GM18511 (cell line): ENCODE data around the gene USP32.

Source experiments
- ATAC-seq: cut with Tn5 transposase; IDR thresholded peaks from one replicate; pipeline ENCODE4 v1.9.1; 2021; ENCODE audit warnings: mild to moderate bottlenecking, moderate library complexity; ENCODE audit not compliant: unreplicated experiment

The USP32 gene

DNA sequence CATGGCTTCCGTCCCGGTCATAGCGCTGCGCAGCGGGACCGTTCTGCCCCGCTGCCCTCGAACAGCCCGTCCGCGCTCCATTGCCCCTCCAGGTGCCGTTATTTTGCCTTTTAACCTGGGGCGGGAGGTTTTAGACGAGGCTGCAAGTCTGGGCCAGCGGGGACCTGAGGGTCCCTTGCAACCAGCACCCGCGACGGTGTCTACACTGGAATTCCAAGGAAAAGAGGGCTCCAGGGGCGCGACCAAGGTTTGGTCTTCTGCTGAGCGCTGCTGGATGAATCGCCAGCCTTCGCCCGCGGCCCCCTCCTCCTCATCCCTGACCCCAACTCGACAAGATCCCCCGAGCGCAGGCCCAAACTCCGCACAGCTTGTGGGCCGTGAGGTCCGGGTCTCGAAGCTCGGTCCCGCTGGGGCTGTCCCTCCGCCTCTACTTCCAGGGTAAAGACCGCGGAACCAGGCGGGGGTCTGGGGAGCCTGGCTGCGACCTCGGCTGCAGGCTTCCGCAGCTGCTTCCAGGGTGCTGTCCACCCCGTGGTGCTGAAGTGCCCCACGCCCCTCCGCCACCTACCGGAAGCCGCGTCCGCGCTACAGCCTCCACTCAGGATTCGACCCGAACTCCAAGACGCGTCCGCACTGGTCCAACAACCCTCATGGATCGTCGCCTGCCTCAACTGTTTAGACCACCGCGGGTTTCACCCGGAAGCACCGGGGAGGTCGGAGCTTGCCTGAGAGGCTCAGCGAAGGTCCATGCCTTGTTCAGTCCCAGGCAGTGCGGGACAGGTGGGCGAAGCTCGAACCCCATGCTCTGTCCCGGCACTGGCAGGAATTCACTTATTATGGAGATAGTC lies 252.3 kb downstream of the USP32 start:
- no peak for ATAC-seq

- ATAC-seq: no peak
Measured at GRCh38 chr17:60138769-60139437, 253.0 kb downstream of the USP32 start.

GRCh38 chr17:60137731-60138130 lies 254.2 kb downstream of the USP32 start:
- ATAC-seq: no peak

- ATAC-seq: no peak
Measured at GRCh38 chr17:60135951-60136666, 255.8 kb downstream of the USP32 start.

DNA sequence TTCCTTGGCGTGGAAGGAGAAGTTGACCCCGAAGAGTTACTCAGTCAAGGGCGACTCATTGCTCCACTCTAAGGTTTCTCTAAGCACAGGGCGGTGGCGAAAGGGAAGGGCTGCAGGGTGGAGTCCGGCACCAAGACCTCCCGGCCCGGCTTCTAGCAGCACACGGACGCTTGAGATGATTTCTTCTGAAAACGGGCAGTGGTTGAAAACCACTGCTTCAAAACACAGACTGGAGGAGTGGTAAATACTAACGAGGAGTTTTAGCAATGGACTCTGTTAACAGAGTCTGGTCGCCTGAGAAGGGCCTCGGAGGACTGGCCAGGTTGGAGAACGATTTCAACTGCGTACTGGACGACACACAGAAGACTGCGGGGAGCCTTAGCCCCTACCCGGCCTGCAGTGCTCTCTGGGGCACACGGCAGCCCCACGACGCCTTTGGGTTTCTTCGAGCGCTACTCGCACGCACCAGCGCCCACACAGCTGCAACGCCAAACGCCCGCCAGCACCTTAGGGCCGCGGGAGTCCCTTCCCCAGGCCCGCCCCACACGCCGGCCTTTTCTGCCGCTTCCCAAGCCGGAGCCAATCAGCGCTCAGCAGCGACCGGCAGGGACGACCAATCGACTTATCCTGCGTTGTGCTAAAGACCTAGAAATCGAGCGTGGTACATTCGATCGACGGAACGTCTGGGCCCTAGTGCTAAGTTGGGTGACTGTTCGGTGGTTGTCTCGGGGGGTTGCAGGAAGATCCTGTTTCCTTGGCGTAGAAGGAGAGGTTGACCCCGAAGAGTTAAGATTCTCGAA lies 256.6 kb downstream of the USP32 start:
- ATAC-seq: peak; percentile 95

DNA sequence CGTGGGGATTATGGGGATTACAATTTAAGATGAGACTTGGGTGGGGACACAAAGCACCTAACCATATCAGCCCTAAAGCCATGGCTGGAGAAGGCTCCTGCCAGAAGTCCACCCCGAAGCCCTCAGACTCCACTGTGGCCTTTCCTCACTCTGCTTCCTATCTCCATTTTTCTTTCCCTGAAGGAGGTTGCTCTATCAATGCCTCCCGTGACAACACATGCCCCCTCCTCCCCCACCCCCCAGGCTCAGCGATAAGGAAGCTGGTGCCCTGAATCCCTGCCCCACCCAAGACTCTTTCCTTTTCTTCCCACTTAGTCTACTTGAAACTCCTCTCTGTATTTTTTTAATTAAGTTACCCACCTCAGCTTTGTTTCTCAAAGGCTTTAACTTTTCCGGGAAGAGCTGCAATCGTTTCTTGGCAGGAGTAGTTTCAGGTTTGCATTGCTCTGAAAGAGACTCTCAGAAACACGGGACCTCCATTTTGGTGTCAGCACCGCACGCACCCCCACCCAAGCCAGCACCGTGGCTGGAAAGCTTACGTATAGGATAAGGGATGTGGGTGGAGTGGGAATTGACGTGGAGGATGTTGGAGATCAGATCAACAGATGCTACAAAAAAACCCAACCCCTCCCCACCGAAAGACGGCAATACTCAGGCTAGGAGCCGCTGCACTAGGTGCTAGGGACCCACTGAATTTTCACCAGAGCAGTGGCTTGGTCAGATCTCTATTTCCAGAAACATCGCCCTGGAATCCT lies 257.4 kb downstream of the USP32 start:
- no peak for ATAC-seq

- no peak for ATAC-seq
Measured at GRCh38 chr17:60130466-60130865, 261.5 kb downstream of the USP32 start.

- no peak for ATAC-seq
Measured at GRCh38 chr17:60129164-60129563, 262.8 kb downstream of the USP32 start.
